ENCODE data around the gene CYB5B. TPM values are rescaled to one million over a fixed set of nuclear protein-coding genes. Genes with fewer than 3 reads are reported as not detected.

The CYB5B gene
- total and polyA plus RNA-seq, 12 donors = 53.8 to 84.2 (median 71.7) TPM

- no peak for DNase-seq
Measured at GRCh38 chr16:69485361-69485760, 60.9 kb downstream of the CYB5B start.

GRCh38 chr16:69485816-69486215, 61.4 kb downstream of the CYB5B start:
- intact Hi-C loops (cut with DNase I) = loop anchor here in 2 of 10 donors (10.0 kb wide), 2 partner anchors 61 to 81 kb away; partner anchors contain the start of gene CYB5B (in 1 of the 2)
- Histone ChIP-seq H3K9me3 (no peaks in the 10 kb centered on the region), H3K4me1 (peaks cover 2 to 30% (median 19%) of the 10 kb centered on the region in 9 donors), H3K36me3 (no peaks in the 10 kb centered on the region), H3K4me3 (no peak overlapping the region), H3K27ac (no peak overlapping the region), H3K27me3 (peaks cover 0 to 48% (median 0%) of the 10 kb centered on the region in 7 donors)
- no peak for ATAC-seq
- TF ChIP-seq CTCF (IDR thresholded peaks at IDR 0.05) = no peak
- DNase-seq = no peak
- WGBS, 2 donors = 94 to 96% methylated on average over 6 of the region's 6 CpGs

More at GRCh38 chr16:69485361-69485760, 60.9 kb downstream of the CYB5B start:
- Histone ChIP-seq H3K27ac (no peak overlapping the region), H3K4me1 (peaks cover 2 to 30% (median 19%) of the 10 kb centered on the region in 9 donors), H3K9me3 (no peaks in the 10 kb centered on the region), H3K27me3 (peaks cover 0 to 52% (median 0%) of the 10 kb centered on the region in 7 donors), H3K4me3 (no peak overlapping the region), H3K36me3 (no peaks in the 10 kb centered on the region)
- WGBS, 2 donors = 96% methylated on average over 2 of the region's 2 CpGs
- no peak for ATAC-seq
- intact Hi-C loops (cut with DNase I) = loop anchor here in 2 of 10 donors (10.0 kb wide), 2 partner anchors 61 to 81 kb away; partner anchors contain the start of gene CYB5B (in 1 of the 2)
- TF ChIP-seq CTCF (IDR thresholded peaks at IDR 0.05) = no peak

- H3K4me3 ChIP-seq = no peak overlapping the region
- H3K36me3 ChIP-seq = no peaks in the 10 kb centered on the region
- peaks cover 0 to 44% (median 0%) of the 10 kb centered on the region in 7 donors for H3K27me3 ChIP-seq
- H3K4me1 ChIP-seq = peaks cover 2 to 26% (median 18%) of the 10 kb centered on the region in 9 donors
- no peaks in the 10 kb centered on the region for H3K9me3 ChIP-seq
- DNase-seq (no peak), ATAC-seq (no peak)
- intact Hi-C loops (cut with DNase I) = loop anchor here in 2 of 10 donors (10.0 kb wide), 2 partner anchors 61 to 81 kb away; partner anchors contain the start of gene CYB5B (in 1 of the 2)
- no peak for TF ChIP-seq CTCF (IDR thresholded peaks at IDR 0.05)
- H3K27ac ChIP-seq = no peak overlapping the region
- WGBS, 2 donors = 88 to 89% methylated on average over 5 of the region's 5 CpGs
Measured at GRCh38 chr16:69486272-69486671, 61.9 kb downstream of the CYB5B start.

GRCh38 chr16:69486724-69487123, 62.3 kb downstream of the CYB5B start:
- WGBS, 2 donors = 94 to 96% methylated on average over 11 of the region's 11 CpGs
- intact Hi-C loops (cut with DNase I) = loop anchor here in 2 of 10 donors (10.0 kb wide), 2 partner anchors 62 to 82 kb away; partner anchors contain the start of gene CYB5B (in 1 of the 2)
- H3K27ac ChIP-seq = no peak overlapping the region
- no peak overlapping the region for H3K4me3 ChIP-seq
- peaks cover 2 to 21% (median 15%) of the 10 kb centered on the region in 9 donors for H3K4me1 ChIP-seq
- no peak for TF ChIP-seq CTCF (IDR thresholded peaks at IDR 0.05)
- no peaks in the 10 kb centered on the region for H3K9me3 ChIP-seq
- DNase-seq (no peak), ATAC-seq (no peak)
- H3K27me3 ChIP-seq = peaks cover 0 to 40% (median 0%) of the 10 kb centered on the region in 7 donors
- H3K36me3 ChIP-seq = no peaks in the 10 kb centered on the region

Data from heart right ventricle (tissue), 16 donors.